Naive thymus-derived CD4-positive, alpha-beta T cell (primary cell): ENCODE measurements around the gene MARCHF10. TPM values are rescaled to one million over a fixed set of nuclear protein-coding genes. Genes with fewer than 3 reads are reported as not detected.

Experiments
- ATAC-seq: fragments of 150-1000 bp; cut with Tn5 transposase; 2 replicates; pipeline ENCODE4 v1.10.0; 2021; ENCODE audit warnings: mild to moderate bottlenecking, moderate library complexity
- CTCF ChIA-PET: fragments of 350-600 bp; sonication (Branson Sonifier 250); formaldehyde crosslinking; loops from one replicate; lab custom pipeline; 2021; ENCODE audit warnings: antibody characterized with exemption; lab: Charles Lee
- POLR2A ChIA-PET: fragments of 350-600 bp; sonication (Branson Sonifier 250); formaldehyde crosslinking; loops from one replicate; lab custom pipeline; 2021; ENCODE audit warnings: antibody characterized with exemption, inconsistent platforms; lab: Charles Lee
- DNase-seq, 9 donors: peaks; one replicate each; pipeline versions ENCODE4 v3.0.0 to v3.0.0-alpha.2; 2020 to 2022; ENCODE audit warnings: mixed read lengths in 1 of 9
- H3K27ac ChIP-seq: one replicate; pipeline ENCODE4 v1.7.0; 2013; ENCODE audit warnings: mild to moderate bottlenecking, low read depth, low read length, moderate library complexity
- H3K27me3 ChIP-seq, 2 donors: one replicate each; pipeline ENCODE4 v1.7.0; 2013; ENCODE audit warnings: low read length in 2 of 2, mild to moderate bottlenecking in 2 of 2, moderate library complexity in 2 of 2; ENCODE audit not compliant: control insufficient read depth in 2 of 2, insufficient read depth in 2 of 2
- H3K36me3 ChIP-seq, 3 experiments: 1 replicate in 2 of 3; 2 replicates in 1 of 3; pipeline ENCODE4 v1.7.0; 2013; ENCODE audit warnings: low read length in 3 of 3, mild to moderate bottlenecking in 3 of 3, moderate library complexity in 1 of 3; ENCODE audit not compliant: insufficient read depth in 3 of 3, control insufficient read depth in 2 of 3
- H3K4me1 ChIP-seq, 2 donors: one replicate each; pipeline ENCODE4 v1.7.0; 2013; ENCODE audit warnings: low read length in 2 of 2, mild to moderate bottlenecking in 2 of 2, moderate library complexity in 1 of 2; ENCODE audit not compliant: control insufficient read depth in 2 of 2, insufficient read depth in 2 of 2
- H3K4me3 ChIP-seq: 2 replicates; pipeline ENCODE4 v1.7.0; 2013; ENCODE audit warnings: mild to moderate bottlenecking, low read length
- H3K9me3 ChIP-seq, 3 experiments: 1 replicate in 2 of 3; 2 replicates in 1 of 3; pipeline ENCODE4 v1.7.0; 2013; ENCODE audit warnings: low read length in 3 of 3; ENCODE audit not compliant: control insufficient read depth in 2 of 3
- H3K27ac Mint-ChIP-seq, 9 donors: one replicate each; pipeline ENCODE4 v1.8.0; 2020 to 2022; ENCODE audit warnings: mixed read lengths in 9 of 9, mild to moderate bottlenecking in 8 of 9, moderate library complexity in 5 of 9, inconsistent platforms in 2 of 9
- H3K27me3 Mint-ChIP-seq, 5 donors: one replicate each; pipeline ENCODE4 v1.8.0; 2021 to 2022; ENCODE audit warnings: mixed read lengths in 5 of 5, mild to moderate bottlenecking in 1 of 5
- H3K36me3 Mint-ChIP-seq, 5 donors: one replicate each; pipeline ENCODE4 v1.8.0; 2020 to 2022; ENCODE audit warnings: mixed read lengths in 5 of 5, mild to moderate bottlenecking in 3 of 5, inconsistent platforms in 1 of 5
- H3K4me1 Mint-ChIP-seq, 7 donors: one replicate each; pipeline ENCODE4 v1.8.0; 2020 to 2022; ENCODE audit warnings: mixed read lengths in 7 of 7, mild to moderate bottlenecking in 3 of 7, inconsistent platforms in 1 of 7
- H3K4me3 Mint-ChIP-seq, 10 donors: one replicate each; pipeline ENCODE4 v1.8.0; 2020 to 2022; ENCODE audit warnings: mild to moderate bottlenecking in 10 of 10, mixed read lengths in 10 of 10, moderate library complexity in 6 of 10, inconsistent platforms in 2 of 10
- H3K9me3 Mint-ChIP-seq, 11 donors: one replicate each; pipeline ENCODE4 v1.8.0; 2020 to 2022; ENCODE audit warnings: mixed read lengths in 11 of 11, mild to moderate bottlenecking in 4 of 11, inconsistent platforms in 1 of 11, moderate library complexity in 1 of 11
- intact Hi-C, 2 donors: fragments of 100-400 bp; cut with micrococcal nuclease; formaldehyde crosslinking; loops; one replicate each; pipeline ENCODE4 v1.15.1; 2023
- polyA plus RNA-seq, 2 donors: library from polyadenylated mRNA; unstranded; fragments of 300-500 nt; fragmentation: Illumina TruSeq; gene quantifications; one replicate each; pipeline ENCODE4 v1.2.3, GENCODE V29; 2021
- total RNA-seq, 6 experiments: library from RNA in 5 of 6; stranded (reverse) in 5 of 6; gene quantifications; 1 replicate in 5 of 6; 2 replicates in 1 of 6; pipeline ENCODE4 v1.2.3 and lab custom pipeline; 2021 to 2026

The MARCHF10 gene
- total and polyA plus RNA-seq, 7 experiments from 2014 or later = 0.13 to 0.43 (median 0.29) TPM; not detected in 4

DNA sequence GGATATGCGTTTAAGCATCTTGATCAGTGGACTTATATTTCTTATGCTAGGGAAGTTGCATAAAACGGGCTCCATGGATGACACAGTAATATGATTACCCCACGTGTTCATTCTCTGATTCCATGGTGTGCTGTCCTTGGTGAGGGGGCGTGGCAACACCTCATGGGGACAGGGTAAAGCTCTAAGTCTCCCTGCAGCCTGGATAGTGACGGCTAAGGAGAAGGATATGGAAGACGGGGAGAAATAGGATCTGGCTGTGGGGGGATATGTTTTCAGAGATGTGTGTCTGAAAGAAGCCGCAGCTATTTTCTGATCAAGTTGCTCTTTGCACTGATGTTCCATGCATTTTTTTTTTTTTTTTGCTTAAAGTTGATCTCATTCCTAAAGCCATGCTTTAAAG lies 84.3 kb downstream of the MARCHF10 start:
- ATAC-seq = no peak
- CTCF ChIA-PET = interaction anchor here (0.8 kb wide), 1 partner anchor 13 kb away, joined by 4 read pairs; no protein-coding TSS in a partner anchor
- H3K36me3 Mint-ChIP-seq = peaks cover 0 to 7% (median 4%) of the 10 kb centered on the region in 5 donors
- POLR2A ChIA-PET = interaction anchor here (1.1 kb wide), 1 partner anchor 242 kb away, joined by 4 read pairs; the partner anchor contains the start of gene TANC2
- H3K9me3 Mint-ChIP-seq = peaks cover 0 to 10% (median 0%) of the 10 kb centered on the region in 11 donors
- peaks cover 16 to 26% (median 20%) of the 10 kb centered on the region in 7 donors for H3K4me1 Mint-ChIP-seq
- H3K4me3 Mint-ChIP-seq = peak overlapping the region in 8 of 10 donors; percentile 7 to 87 (median 46)
- Histone ChIP-seq H3K27ac (no peak overlapping the region), H3K36me3 (no peaks in the 10 kb centered on the region), H3K27me3 (no peaks in the 10 kb centered on the region), H3K9me3 (no peaks in the 10 kb centered on the region), H3K4me1 (peaks cover 9 to 19% of the 10 kb centered on the region in 2 donors), H3K4me3 (no peak overlapping the region)
- DNase-seq = no peak
- H3K27me3 Mint-ChIP-seq = peaks cover 0 to 81% (median 5%) of the 10 kb centered on the region in 5 donors
- peak overlapping the region in 8 of 9 donors; percentile 20 to 99 (median 94) for H3K27ac Mint-ChIP-seq
- intact Hi-C loops = loop anchor here (1.0 kb wide), 3 partner anchors 20 to 244 kb away; no protein-coding TSS in a partner anchor

DNA sequence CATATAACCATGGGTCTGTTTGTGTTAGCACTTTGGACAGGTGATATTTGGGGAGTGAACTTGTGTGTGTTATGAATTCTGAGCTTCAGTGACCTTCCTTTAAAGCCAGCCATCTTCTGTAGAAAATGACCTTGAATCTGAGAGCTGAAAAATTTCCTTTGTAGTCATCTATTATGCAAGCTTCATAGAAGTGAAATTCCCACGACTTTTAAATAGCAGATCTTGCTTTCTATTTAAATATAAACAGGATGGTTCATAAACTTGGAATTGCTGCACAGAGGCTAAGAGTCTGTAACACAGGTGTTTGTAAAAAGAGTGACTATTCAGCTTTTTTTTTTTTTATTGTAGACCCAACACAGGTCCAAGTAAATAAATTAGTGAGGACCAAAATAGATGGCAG lies 85.5 kb downstream of the MARCHF10 start:
- no peaks in the 10 kb centered on the region for H3K27me3 ChIP-seq
- Mint-ChIP-seq H3K27me3 (peaks cover 0 to 83% (median 5%) of the 10 kb centered on the region in 5 donors), H3K4me3 (no peak overlapping the region), H3K36me3 (peaks cover 0 to 7% (median 3%) of the 10 kb centered on the region in 5 donors), H3K9me3 (peaks cover 0 to 10% (median 0%) of the 10 kb centered on the region in 11 donors), H3K4me1 (peaks cover 16 to 26% (median 20%) of the 10 kb centered on the region in 7 donors), H3K27ac (no peak overlapping the region)
- ATAC-seq (no peak), DNase-seq (no peak)
- no peaks in the 10 kb centered on the region for H3K9me3 ChIP-seq
- no peak overlapping the region for H3K27ac ChIP-seq
- no peaks in the 10 kb centered on the region for H3K36me3 ChIP-seq
- peaks cover 9 to 19% of the 10 kb centered on the region in 2 donors for H3K4me1 ChIP-seq
- intact Hi-C loops = no loop called here
- ChIA-PET CTCF (interaction anchor here (0.6 to 0.7 kb wide), 2 partner anchors 10 to 562 kb away, joined by 3 to 4 read pairs; no protein-coding TSS in a partner anchor), POLR2A (interaction anchor here (0.6 kb wide), 1 partner anchor 12 kb away, joined by 3 read pairs; no protein-coding TSS in a partner anchor)
- H3K4me3 ChIP-seq = no peak overlapping the region

DNA sequence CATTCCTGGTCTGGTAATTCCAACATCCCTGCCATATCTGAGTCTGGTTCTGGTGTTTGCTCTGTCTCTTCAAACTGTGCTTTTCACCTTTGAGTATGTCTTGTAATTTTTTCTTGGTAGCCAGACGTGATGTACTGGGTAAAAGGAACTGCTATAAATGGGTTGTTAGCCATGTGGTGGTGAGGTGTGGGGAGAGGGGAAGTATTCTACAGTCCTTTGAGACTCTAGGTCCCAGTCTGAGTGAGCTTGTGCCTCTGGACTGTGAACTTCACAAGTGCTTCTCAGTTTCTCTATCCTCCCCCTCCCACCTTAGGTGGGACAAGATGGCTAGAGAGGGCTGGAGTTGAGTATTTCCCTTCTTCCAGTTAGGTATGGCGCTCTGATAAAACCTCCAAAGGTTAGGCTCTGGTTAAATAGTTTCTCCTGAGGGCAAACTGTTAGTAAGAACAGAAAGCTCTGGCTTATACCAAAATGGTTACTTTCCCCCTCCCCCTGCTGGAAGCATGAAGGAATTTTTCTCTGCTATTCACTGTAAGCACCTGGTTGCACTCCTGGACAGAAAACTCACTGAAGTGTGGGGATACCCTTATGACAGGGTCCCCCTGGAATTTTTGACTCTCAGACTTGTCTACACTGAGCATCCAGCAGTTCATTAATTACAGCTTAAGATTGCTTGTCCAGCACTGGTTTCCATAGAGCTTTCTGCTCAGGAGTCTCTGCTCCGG lies 87.8 kb downstream of the MARCHF10 start:
- CTCF ChIA-PET = no interaction called here
- peaks cover 0 to 9% (median 1%) of the 10 kb centered on the region in 5 donors for H3K36me3 Mint-ChIP-seq
- DNase-seq (no peak), ATAC-seq (no peak)
- POLR2A ChIA-PET = no interaction called here
- Histone ChIP-seq H3K4me1 (peaks cover 9 to 15% of the 10 kb centered on the region in 2 donors), H3K27me3 (no peaks in the 10 kb centered on the region), H3K9me3 (no peaks in the 10 kb centered on the region), H3K27ac (no peak overlapping the region), H3K36me3 (no peaks in the 10 kb centered on the region), H3K4me3 (no peak overlapping the region)
- H3K4me3 Mint-ChIP-seq = no peak overlapping the region
- H3K27me3 Mint-ChIP-seq = peaks cover 0 to 66% (median 0%) of the 10 kb centered on the region in 5 donors
- intact Hi-C loops = no loop called here
- H3K27ac Mint-ChIP-seq = peak overlapping the region in 1 of 9 donors; percentile 3
- peaks cover 0 to 10% (median 0%) of the 10 kb centered on the region in 11 donors for H3K9me3 Mint-ChIP-seq
- peaks cover 15 to 25% (median 20%) of the 10 kb centered on the region in 7 donors for H3K4me1 Mint-ChIP-seq

DNA sequence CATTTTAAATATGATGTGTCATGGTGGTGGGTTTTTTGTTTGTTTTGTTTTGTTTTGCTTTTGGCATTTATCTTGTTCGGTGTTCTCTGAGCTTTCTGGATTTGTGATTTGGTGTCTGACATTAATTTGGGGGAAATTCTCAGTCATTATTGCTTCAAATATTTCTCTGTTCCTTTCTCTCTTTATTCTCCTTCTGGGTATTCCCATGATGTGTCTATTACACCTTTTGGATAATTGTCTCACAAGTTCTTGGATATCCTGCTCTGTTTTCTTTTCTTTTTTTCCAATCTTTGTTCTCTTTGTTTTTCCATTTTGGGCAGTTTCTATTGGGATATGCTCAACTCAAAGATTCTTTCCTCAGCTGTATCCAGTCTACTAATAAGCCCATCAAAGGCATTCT lies 88.5 kb downstream of the MARCHF10 start:
- Mint-ChIP-seq H3K9me3 (peaks cover 0 to 10% (median 0%) of the 10 kb centered on the region in 11 donors), H3K4me1 (peaks cover 8 to 18% (median 13%) of the 10 kb centered on the region in 7 donors), H3K36me3 (peaks cover 0 to 9% (median 1%) of the 10 kb centered on the region in 5 donors), H3K27me3 (peaks cover 0 to 59% (median 0%) of the 10 kb centered on the region in 5 donors), H3K4me3 (no peak overlapping the region), H3K27ac (peak overlapping the region in 1 of 9 donors; percentile 3)
- no peak for ATAC-seq
- Histone ChIP-seq H3K27me3 (no peaks in the 10 kb centered on the region), H3K4me1 (peaks cover 8 to 9% of the 10 kb centered on the region in 2 donors), H3K36me3 (no peaks in the 10 kb centered on the region), H3K4me3 (no peak overlapping the region), H3K9me3 (no peaks in the 10 kb centered on the region), H3K27ac (no peak overlapping the region)
- ChIA-PET POLR2A (no interaction called here), CTCF (no interaction called here)
- intact Hi-C loops = no loop called here
- no peak for DNase-seq

DNA sequence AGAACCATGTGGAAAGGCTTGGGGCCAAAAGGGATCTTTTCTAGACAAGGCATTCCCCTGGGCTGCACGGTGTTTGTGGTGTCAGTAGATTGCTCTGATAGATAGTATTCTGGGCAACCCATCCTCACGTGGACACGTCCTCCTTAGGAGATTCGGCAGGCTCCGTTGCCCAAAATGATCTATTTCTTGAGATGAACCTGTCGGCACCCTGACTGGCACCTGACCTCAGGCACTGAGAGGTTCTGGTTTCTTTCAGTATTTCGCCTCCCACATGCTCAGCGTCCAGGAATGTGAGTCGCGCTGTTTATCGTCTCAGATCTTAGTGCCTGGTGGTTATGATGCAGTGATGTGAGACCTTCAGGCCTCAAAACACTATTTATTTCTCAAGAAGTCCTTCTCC lies 89.7 kb downstream of the MARCHF10 start:
- H3K9me3 Mint-ChIP-seq = peaks cover 0 to 10% (median 0%) of the 10 kb centered on the region in 11 donors
- H3K4me1 Mint-ChIP-seq = peaks cover 0 to 6% (median 2%) of the 10 kb centered on the region in 7 donors
- H3K27ac Mint-ChIP-seq = no peak overlapping the region
- H3K4me3 Mint-ChIP-seq = no peak overlapping the region
- intact Hi-C loops = no loop called here
- peaks cover 0 to 51% (median 0%) of the 10 kb centered on the region in 5 donors for H3K27me3 Mint-ChIP-seq
- ChIA-PET CTCF (no interaction called here), POLR2A (no interaction called here)
- Histone ChIP-seq H3K27me3 (no peaks in the 10 kb centered on the region), H3K4me1 (no peaks in the 10 kb centered on the region), H3K4me3 (no peak overlapping the region), H3K9me3 (no peaks in the 10 kb centered on the region), H3K36me3 (no peaks in the 10 kb centered on the region), H3K27ac (no peak overlapping the region)
- no peak for DNase-seq
- no peak for ATAC-seq
- H3K36me3 Mint-ChIP-seq = peaks cover 0 to 9% (median 0%) of the 10 kb centered on the region in 5 donors

DNA sequence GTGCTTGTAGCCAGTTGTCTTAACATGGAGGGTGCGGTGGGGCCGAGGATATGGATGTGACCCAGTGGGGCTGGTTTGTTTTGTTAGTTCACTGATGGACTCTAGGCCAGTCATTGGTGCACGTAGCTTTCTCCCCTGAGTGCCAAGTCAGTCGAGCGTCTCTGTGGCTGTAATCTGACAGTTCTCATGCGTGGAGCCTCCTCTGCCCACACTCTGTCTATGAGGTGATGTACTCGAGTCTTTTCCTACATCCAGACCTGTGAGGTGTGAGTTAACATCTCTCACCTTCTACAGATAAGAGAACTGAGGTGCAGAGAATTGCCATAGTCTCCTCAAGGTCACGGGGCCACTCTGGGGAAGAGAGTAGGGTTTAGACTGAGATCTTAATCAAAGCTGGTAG lies 90.2 kb downstream of the MARCHF10 start:
- H3K4me3 Mint-ChIP-seq = no peak overlapping the region
- CTCF ChIA-PET = no interaction called here

More for the DNA sequence above, 90.2 kb downstream of the MARCHF10 start:
- Mint-ChIP-seq H3K27me3 (peaks cover 0 to 46% (median 0%) of the 10 kb centered on the region in 5 donors), H3K27ac (no peak overlapping the region), H3K4me1 (peaks cover 0 to 4% (median 0%) of the 10 kb centered on the region in 7 donors), H3K9me3 (peaks cover 0 to 10% (median 0%) of the 10 kb centered on the region in 11 donors), H3K36me3 (peaks cover 0 to 9% (median 0%) of the 10 kb centered on the region in 5 donors)
- Histone ChIP-seq H3K4me1 (no peaks in the 10 kb centered on the region), H3K36me3 (no peaks in the 10 kb centered on the region), H3K27ac (no peak overlapping the region), H3K4me3 (no peak overlapping the region), H3K27me3 (no peaks in the 10 kb centered on the region), H3K9me3 (no peaks in the 10 kb centered on the region)
- intact Hi-C loops = no loop called here
- POLR2A ChIA-PET = no interaction called here
- DNase-seq (no peak), ATAC-seq (no peak)
